GM18526 (cell line): ENCODE data around the gene ARHGEF10L.

Experiments
- POLR2A ChIP-seq: IDR thresholded peaks from 3 replicates; pipeline ENCODE4 v1.6.1; 2011; ENCODE audit not compliant: insufficient read length; ENCODE audit errors: extremely low read depth

ARHGEF10L gene

GRCh38 chr1:17572264-17572985 is 32.9 kb downstream of the ARHGEF10L start:
- no peak for TF ChIP-seq POLR2A

GRCh38 chr1:17573518-17574041 is 34.1 kb downstream of the ARHGEF10L start:
- TF ChIP-seq POLR2A = no peak

GRCh38 chr1:17574516-17574915 is 35.0 kb downstream of the ARHGEF10L start:
- no peak for TF ChIP-seq POLR2A

- TF ChIP-seq POLR2A = no peak
These were observed 36.5 kb downstream of the ARHGEF10L start for GRCh38 chr1:17575797-17576518.

- TF ChIP-seq POLR2A = no peak
These were observed 37.0 kb downstream of the ARHGEF10L start for GRCh38 chr1:17576519-17576853.

- no peak for TF ChIP-seq POLR2A
These were observed 38.4 kb downstream of the ARHGEF10L start for GRCh38 chr1:17577907-17578297.

GRCh38 chr1:17579951-17580939 is 40.7 kb downstream of the ARHGEF10L start:
- TF ChIP-seq POLR2A = no peak

- no peak for TF ChIP-seq POLR2A
These were observed 42.1 kb downstream of the ARHGEF10L start for GRCh38 chr1:17581389-17582123.

- no peak for TF ChIP-seq POLR2A
These were observed 42.8 kb downstream of the ARHGEF10L start for GRCh38 chr1:17582124-17582774.

GRCh38 chr1:17584539-17584938 is 45.0 kb downstream of the ARHGEF10L start:
- TF ChIP-seq POLR2A = no peak

GRCh38 chr1:17585266-17585987 is 45.9 kb downstream of the ARHGEF10L start:
- TF ChIP-seq POLR2A = no peak

GRCh38 chr1:17586172-17586964 is 46.9 kb downstream of the ARHGEF10L start:
- no peak for TF ChIP-seq POLR2A

GRCh38 chr1:17587693-17588047 is 48.2 kb downstream of the ARHGEF10L start:
- no peak for TF ChIP-seq POLR2A
